Activated naive CD4-positive, alpha-beta T cell treated with anti-CD3 and anti-CD28 coated beads, Interleukin-2, amount 50 U/mL, for 24 hours (primary cell): ENCODE measurements around the gene ATRX.
"Not testable (repeated sequence)": the region's sequence is repeated elsewhere in the genome, so short reads cannot be mapped to it uniquely, and the experiment has no call there.

Experiments
- H3K27ac Mint-ChIP-seq: one replicate; pipeline ENCODE4 v1.8.0; 2021; ENCODE audit warnings: mild to moderate bottlenecking, mixed read lengths
- H3K27me3 Mint-ChIP-seq: one replicate; pipeline ENCODE4 v1.8.0; 2021; ENCODE audit warnings: mixed read lengths
- H3K36me3 Mint-ChIP-seq: one replicate; pipeline ENCODE4 v1.8.0; 2021; ENCODE audit warnings: mixed read lengths
- H3K4me1 Mint-ChIP-seq: one replicate; pipeline ENCODE4 v1.8.0; 2021; ENCODE audit warnings: mixed read lengths
- H3K4me3 Mint-ChIP-seq: one replicate; pipeline ENCODE4 v1.8.0; 2021; ENCODE audit warnings: mild to moderate bottlenecking, mixed read lengths
- H3K9me3 Mint-ChIP-seq: one replicate; pipeline ENCODE4 v1.8.0; 2021; ENCODE audit warnings: mixed read lengths

ATRX gene

DNA sequence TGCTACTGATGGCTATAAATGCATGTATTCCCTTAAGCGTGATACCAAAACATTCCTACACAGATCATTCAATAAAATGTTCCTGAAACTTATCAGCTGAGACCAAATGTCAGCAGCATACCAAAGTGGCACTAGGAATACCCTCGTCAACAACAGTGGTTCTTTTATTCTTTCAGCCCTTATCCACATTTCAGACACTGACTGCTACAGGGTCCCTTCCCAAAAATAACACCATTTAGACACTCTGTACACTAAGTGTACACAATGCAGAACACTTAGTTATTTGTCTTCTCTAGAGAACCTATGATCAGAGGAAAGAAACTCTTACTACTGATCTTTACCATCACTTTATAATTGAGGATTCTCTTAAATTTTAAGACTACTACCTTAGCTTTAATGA lies 94.1 kb downstream of the ATRX start:
- Mint-ChIP-seq H3K27me3 (no peaks in the 10 kb centered on the region), H3K4me1 (peaks cover 12% of the 10 kb centered on the region), H3K36me3 (peaks cover 5% of the 10 kb centered on the region), H3K9me3 (no peaks in the 10 kb centered on the region), H3K27ac (no peak overlapping the region), H3K4me3 (no peak overlapping the region)

DNA sequence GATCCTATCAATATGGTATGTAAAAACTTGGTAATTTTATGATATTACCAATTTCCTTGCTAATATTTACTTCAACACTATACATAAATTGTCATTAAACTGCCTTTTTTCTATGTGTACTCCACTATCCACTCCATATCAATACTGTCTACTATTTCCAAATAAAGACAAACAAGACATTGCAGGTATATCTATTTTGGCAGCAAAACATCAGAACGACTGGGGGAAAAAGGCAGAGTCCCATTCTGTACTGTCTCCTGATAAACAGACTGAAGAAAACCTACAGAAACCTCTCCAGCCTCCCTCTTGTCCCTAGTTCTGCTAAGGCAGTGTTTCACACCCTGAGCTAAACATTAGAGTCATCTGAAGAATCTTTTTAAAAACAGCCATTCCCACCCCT lies 96.6 kb downstream of the ATRX start:
- Mint-ChIP-seq H3K27ac (no peak overlapping the region), H3K9me3 (no peaks in the 10 kb centered on the region), H3K27me3 (no peaks in the 10 kb centered on the region), H3K4me3 (no peak overlapping the region), H3K36me3 (peaks cover 9% of the 10 kb centered on the region), H3K4me1 (peaks cover 15% of the 10 kb centered on the region)

DNA sequence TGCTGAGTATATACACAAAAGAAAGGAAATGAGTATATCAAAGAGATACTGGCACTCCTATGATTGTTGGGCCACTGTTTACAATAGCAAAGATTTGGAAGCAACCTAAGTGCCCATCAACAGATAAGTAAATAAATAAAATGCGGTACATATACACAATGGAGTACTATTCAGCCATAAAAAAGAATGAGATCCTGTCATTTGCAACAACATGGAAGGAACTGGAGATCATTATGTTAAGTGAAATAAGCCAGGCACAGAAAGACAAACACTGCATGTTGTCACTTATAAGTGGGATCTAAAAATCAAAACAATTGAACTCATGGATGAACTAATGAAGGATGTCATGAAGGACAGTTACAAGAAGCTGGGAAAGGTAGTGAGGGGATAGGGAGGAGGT lies 100.3 kb downstream of the ATRX start:
- H3K4me1 Mint-ChIP-seq: peaks cover 27% of the 10 kb centered on the region
- not testable (repeated sequence) for H3K27me3 Mint-ChIP-seq, H3K9me3 Mint-ChIP-seq, H3K27ac Mint-ChIP-seq, H3K4me3 Mint-ChIP-seq
- H3K36me3 Mint-ChIP-seq: peaks cover 29% of the 10 kb centered on the region

DNA sequence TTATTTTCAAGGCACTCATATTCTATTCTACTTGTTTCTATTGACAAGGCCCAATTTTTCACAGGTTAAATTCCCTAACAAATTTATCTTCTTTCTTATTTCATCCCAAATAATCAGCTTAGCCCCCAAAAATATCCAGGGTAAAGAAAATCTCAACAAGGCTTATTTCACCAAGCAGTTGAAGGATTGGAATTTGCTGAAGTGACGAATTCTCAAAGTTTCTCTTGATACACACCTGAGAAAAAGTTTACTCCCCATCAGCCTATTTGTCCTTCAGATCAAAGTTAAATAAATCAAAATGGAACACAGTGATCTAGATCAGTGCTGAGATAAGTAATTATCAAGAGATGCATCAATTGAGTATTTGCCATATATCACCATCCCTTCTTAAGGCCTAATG lies 106.9 kb downstream of the ATRX start:
- Mint-ChIP-seq H3K36me3 (peaks cover 19% of the 10 kb centered on the region), H3K4me3 (no peak overlapping the region), H3K27ac (no peak overlapping the region), H3K9me3 (no peaks in the 10 kb centered on the region), H3K4me1 (peaks cover 18% of the 10 kb centered on the region), H3K27me3 (no peaks in the 10 kb centered on the region)

DNA sequence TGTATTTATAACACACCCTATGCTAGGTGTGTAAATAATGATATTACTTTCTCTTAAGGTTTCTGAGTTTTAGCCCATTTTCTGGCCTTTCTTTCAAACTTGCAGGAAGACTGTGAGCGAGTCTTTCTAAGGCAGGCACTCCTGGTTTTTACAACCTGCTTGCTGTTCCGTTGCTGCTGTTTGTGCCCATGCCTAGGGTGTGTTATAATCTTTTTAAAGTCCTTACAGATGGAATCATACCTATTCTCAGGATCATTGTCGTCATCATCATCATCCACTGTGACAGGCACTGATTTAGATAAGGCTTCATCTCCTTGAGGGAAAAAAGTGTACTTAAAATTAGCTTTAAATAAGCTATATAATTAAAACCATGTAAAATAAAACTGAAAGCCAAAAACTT lies 110.0 kb downstream of the ATRX start:
- no peaks in the 10 kb centered on the region for H3K36me3 Mint-ChIP-seq
- no peaks in the 10 kb centered on the region for H3K27me3 Mint-ChIP-seq
- no peaks in the 10 kb centered on the region for H3K9me3 Mint-ChIP-seq
- H3K27ac Mint-ChIP-seq: no peak overlapping the region
- no peak overlapping the region for H3K4me3 Mint-ChIP-seq
- H3K4me1 Mint-ChIP-seq: no peaks in the 10 kb centered on the region

DNA sequence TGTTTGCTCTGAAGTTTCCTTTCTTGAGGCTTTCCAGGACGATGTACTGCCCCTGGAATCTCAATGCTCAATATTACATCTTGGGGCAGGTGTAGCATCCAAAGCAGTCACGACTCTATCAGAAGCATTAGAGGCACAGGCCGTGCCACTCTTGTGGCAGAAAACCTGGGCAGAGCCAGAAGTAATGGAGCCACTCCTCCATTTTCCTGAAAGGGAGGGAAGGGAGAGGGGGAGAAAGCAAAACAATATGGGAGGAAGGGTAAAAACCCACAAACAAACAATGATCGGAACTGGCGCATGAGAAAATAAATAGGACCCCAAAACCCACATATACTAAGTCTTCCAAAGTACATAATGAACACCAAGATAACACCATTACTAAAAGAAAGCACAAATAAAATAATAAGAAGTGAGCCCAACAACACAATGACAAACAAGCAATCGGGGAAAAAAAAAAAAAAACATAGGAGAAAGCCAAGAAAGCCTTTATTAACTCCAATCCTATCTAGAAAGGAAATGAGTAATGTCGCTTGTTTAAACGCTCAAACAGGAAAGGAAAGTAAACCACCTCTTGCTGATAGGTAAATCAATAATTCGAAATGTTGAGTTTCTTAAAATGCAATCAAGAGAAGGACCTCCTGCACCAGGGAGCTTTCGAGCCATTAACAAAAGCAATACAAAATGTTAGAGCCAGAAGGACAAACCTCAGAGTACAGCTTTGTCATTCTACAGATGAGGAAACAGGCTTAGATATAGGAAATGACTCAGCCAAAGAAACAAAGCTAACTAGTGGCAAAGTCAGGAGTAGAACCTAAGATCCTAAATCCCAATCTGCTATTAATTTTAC lies 117.4 kb downstream of the ATRX start:
- no peaks in the 10 kb centered on the region for H3K9me3 Mint-ChIP-seq
- no peak overlapping the region for H3K4me3 Mint-ChIP-seq
- H3K36me3 Mint-ChIP-seq: no peaks in the 10 kb centered on the region
- H3K4me1 Mint-ChIP-seq: peaks cover 7% of the 10 kb centered on the region
- H3K27me3 Mint-ChIP-seq: no peaks in the 10 kb centered on the region
- H3K27ac Mint-ChIP-seq: peak overlapping the region; percentile 84

DNA sequence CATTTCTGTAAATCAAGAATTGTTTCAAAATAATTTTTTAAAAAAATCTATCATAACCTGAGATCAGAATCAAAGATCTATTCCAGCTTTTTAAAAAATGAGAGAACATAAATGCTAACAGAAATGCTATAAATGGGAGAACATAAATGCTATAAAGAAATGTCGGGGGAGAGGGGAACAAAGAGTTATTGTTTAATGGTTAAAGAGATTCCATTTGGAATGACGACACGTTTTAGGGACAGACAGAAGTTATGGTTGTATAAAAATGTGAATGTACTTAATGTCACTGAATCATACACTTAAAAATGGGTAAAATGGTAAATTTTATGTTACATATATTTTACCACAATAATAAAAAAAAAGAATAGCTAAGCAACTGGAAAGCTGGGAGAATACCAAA lies 127.1 kb downstream of the ATRX start:
- peaks cover 4% of the 10 kb centered on the region for H3K36me3 Mint-ChIP-seq

DNA sequence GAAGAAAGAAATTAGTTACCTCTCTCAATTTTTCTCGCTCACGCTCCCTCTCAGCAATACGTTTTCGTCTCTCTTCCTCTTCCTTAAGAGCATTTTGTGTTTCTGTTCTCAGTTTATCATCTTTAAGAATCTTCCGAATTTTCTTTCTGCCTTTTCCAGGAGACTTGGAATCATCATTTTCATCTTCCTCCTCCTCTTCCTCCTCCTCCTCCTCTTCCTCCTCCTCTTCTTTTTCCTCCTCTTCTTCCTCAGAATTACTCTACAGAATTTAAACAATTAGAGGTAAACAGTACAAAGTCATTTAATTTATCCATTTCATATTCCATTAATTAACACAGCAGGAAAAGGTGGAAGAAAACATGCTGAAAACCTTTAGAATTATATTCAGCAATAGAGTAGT lies 133.9 kb downstream of the ATRX start:
- Mint-ChIP-seq H3K4me3 (no peak overlapping the region), H3K27me3 (no peaks in the 10 kb centered on the region), H3K4me1 (peaks cover 18% of the 10 kb centered on the region), H3K27ac (no peak overlapping the region), H3K36me3 (peaks cover 14% of the 10 kb centered on the region), H3K9me3 (no peaks in the 10 kb centered on the region)

More for the DNA sequence above, 127.1 kb downstream of the ATRX start:
- Mint-ChIP-seq H3K9me3 (no peaks in the 10 kb centered on the region), H3K27ac (no peak overlapping the region), H3K4me1 (peaks cover 9% of the 10 kb centered on the region), H3K27me3 (no peaks in the 10 kb centered on the region), H3K4me3 (no peak overlapping the region)

DNA sequence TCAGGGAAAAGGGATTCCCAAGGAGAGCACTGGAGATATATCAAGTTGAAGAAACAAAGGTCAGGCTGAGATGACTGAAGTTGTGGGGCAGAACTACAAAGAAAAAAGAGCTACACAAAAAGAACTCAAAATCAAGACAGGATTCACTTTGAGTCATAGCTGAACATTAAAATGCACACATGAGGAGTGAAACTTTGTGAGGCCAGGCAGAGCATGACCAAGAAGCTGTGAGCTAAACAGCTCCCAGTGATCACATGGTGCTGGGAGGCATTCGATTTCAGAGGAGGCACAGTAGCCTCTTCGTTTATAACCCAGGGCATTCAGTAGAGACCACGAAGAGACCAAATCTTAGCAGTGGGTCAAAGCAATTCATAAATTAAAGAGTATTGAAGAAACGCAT lies 145.3 kb downstream of the ATRX start:
- Mint-ChIP-seq H3K4me3 (no peak overlapping the region), H3K4me1 (peaks cover 15% of the 10 kb centered on the region), H3K27me3 (no peaks in the 10 kb centered on the region), H3K9me3 (no peaks in the 10 kb centered on the region), H3K36me3 (peaks cover 30% of the 10 kb centered on the region), H3K27ac (no peak overlapping the region)

DNA sequence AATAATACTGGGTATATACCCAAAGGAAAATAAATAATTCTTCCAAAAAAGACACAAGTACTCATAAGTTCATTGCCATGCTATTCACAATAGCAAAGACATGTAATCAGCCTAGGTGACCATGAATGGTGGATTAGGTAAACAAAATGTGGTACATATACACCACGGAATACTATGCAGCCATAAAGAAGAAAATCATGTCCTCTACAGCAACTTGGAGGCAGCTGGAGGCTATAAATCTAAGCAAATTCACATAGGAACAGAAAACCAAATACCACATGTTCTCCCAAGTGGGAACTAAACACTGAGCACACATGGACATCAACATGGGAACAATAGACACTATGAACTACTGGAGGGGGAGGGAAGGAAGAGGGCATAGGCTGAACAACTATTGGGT lies 146.2 kb downstream of the ATRX start:
- Mint-ChIP-seq H3K27ac (no peak overlapping the region), H3K4me3 (no peak overlapping the region), H3K27me3 (no peaks in the 10 kb centered on the region), H3K36me3 (peaks cover 25% of the 10 kb centered on the region), H3K9me3 (no peaks in the 10 kb centered on the region), H3K4me1 (peaks cover 14% of the 10 kb centered on the region)

DNA sequence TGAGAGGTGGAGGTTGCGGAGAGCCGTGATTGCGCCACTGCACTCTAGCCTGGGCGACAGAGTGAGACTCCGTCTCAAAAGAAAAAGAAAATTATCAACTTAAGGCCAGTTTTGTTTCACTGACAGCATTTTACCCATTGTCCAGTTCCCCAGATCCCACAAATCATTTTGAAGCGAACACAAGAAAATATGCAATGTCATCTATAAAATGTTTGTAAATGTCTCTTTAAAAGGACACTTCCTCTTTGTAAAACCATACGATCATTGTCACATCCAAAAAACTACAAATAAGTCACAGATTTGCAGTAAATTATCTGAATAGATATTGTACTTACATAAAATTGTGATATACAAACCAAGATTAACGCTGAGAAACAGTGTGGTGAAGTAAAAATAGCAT lies 147.6 kb downstream of the ATRX start:
- H3K4me1 Mint-ChIP-seq: peaks cover 9% of the 10 kb centered on the region
- H3K27ac Mint-ChIP-seq: no peak overlapping the region
- H3K27me3 Mint-ChIP-seq: no peaks in the 10 kb centered on the region
- H3K36me3 Mint-ChIP-seq: peaks cover 20% of the 10 kb centered on the region
- no peaks in the 10 kb centered on the region for H3K9me3 Mint-ChIP-seq
- no peak overlapping the region for H3K4me3 Mint-ChIP-seq

DNA sequence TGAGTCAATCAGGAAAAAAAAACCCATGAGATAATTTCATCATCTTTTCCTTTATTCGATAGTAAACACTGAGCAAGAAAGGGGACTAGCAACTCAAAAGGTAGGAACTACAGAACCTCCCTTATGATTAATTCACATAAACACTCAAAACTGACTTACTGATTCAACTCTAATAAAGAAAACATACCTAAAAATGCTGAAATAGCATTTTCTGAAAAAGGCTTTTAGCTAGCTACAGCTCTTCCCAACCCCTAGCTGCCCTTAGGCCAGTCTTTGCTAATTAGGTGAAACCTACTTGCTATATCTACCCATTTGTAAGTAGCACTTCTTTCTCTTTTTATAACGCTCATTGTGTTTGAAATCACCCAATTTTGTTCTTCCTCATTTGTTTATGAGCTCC lies 150.6 kb downstream of the ATRX start:
- Mint-ChIP-seq H3K36me3 (peaks cover 13% of the 10 kb centered on the region), H3K4me3 (no peak overlapping the region)

DNA sequence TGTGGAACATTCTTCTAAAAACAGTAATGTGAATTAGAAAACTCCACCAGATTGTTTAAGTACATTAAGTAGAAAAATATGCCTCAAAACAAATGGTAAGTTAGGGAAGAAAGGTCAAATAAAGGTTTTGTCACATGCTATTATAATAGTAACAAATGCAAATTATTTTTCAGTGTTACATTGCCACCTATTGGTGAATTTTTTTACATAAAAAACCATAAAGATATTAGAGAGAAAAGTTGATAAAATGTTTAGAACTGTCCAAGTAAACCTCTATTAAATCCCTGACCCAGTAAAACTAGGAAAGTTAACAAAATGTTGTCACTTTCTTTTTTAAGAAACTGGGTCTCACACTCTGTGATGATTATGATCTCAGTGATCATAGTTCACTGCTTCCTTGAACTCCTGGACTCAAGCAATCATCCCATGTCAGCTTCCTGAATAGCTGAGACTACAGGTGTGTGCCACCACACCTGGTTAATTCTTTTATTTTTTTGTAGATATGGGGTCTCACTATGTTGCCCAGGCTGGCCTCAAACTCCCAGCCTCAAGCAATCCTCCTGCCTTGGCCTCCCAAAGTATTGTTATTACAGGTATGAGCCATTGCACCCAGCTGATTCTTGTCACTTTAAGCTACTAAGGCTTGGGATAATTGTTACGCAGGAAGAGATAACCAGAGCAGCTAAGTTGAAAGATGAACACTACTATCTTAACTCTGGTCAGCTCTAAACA lies 157.6 kb downstream of the ATRX start:
- no peaks in the 10 kb centered on the region for H3K9me3 Mint-ChIP-seq
- peaks cover 9% of the 10 kb centered on the region for H3K4me1 Mint-ChIP-seq
- H3K27me3 Mint-ChIP-seq: no peaks in the 10 kb centered on the region
- no peak overlapping the region for H3K4me3 Mint-ChIP-seq
- H3K36me3 Mint-ChIP-seq: peaks cover 11% of the 10 kb centered on the region
- no peak overlapping the region for H3K27ac Mint-ChIP-seq

More for the DNA sequence above, 150.6 kb downstream of the ATRX start:
- H3K27ac Mint-ChIP-seq: peak overlapping the region; percentile 85
- H3K9me3 Mint-ChIP-seq: no peaks in the 10 kb centered on the region
- no peaks in the 10 kb centered on the region for H3K27me3 Mint-ChIP-seq
- peaks cover 3% of the 10 kb centered on the region for H3K4me1 Mint-ChIP-seq

DNA sequence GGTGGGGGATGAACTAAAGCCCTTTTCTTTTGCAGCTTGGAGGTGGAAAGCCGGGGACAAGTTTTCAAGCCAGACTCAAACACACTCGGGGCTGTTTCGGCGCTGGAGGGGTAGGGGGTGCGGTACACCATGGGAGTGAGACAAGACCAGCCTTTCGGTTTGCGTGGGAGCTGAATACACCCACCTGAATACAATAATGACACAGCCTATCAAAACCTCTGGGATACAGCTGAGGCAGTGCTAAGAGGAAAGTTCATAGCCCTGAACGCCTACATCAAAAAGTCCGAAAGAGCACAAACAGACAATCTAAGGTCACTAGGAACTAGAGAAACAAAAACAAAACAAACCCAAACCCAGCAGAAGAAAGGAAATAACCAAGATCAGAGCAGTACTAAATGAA lies 163.3 kb downstream of the ATRX start:
- Mint-ChIP-seq H3K27ac (peak overlapping the region; percentile 8), H3K9me3 (no peaks in the 10 kb centered on the region), H3K4me3 (no peak overlapping the region), H3K27me3 (no peaks in the 10 kb centered on the region), H3K36me3 (peaks cover 15% of the 10 kb centered on the region), H3K4me1 (peaks cover 22% of the 10 kb centered on the region)

DNA sequence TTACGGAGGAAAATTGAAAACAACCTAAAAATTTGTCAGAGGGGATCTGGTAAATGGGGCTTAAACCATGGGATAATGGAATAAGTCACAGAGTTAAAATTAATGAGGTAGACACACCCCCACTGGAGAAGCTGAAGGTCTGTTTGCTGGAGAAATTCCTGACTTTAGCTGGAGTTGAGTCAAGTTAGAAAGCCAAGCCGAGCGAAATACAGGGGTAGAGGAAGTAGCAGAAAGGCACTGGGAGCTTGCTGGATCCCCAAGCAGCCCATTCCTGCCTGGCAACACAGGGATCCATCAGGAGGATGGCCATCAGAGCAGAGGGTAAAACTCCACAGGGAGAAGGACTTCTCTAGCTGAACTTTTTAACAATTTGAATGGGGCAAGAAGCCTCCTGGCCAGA lies 163.8 kb downstream of the ATRX start:
- H3K9me3 Mint-ChIP-seq: no peaks in the 10 kb centered on the region
- no peaks in the 10 kb centered on the region for H3K27me3 Mint-ChIP-seq
- H3K4me1 Mint-ChIP-seq: peaks cover 22% of the 10 kb centered on the region
- no peak overlapping the region for H3K4me3 Mint-ChIP-seq
- no peak overlapping the region for H3K27ac Mint-ChIP-seq
- peaks cover 15% of the 10 kb centered on the region for H3K36me3 Mint-ChIP-seq

DNA sequence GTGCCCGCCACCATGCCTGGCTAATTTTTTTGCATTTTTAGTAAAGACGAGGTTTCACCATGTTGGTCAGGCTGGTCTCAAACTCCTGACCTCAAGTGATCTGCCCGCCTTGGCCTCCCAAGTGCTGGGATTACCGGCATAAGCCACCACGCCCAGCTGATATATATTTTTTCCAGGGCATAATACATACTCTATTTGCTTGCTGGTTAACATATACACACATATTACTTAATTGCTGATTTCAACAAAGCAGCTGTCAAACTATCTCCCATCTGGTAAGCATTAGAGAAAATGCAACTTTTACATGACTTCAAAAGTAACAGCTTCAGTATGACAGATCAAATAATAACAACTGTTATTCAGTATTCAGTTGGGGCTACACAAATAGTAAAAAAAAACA lies 164.6 kb downstream of the ATRX start:
- H3K9me3 Mint-ChIP-seq, H3K27ac Mint-ChIP-seq, H3K27me3 Mint-ChIP-seq, H3K4me3 Mint-ChIP-seq: not testable (repeated sequence)
- Mint-ChIP-seq H3K4me1 (peaks cover 22% of the 10 kb centered on the region), H3K36me3 (peaks cover 15% of the 10 kb centered on the region)
